Liver (tissue), 3 donors: ENCODE results near the gene SHC1.

ENCODE experiments used
- RAD21 ChIP-seq, 2 donors: IDR thresholded peaks; 2 replicates each; pipeline ENCODE4 v1.6.1; 2016; ENCODE audit warnings: antibody characterized with exemption in 2 of 2, mild to moderate bottlenecking in 2 of 2
- TF ChIP-seq, protein P1 (sequence below): fragments of 150-350 bp; IDR thresholded peaks from 2 replicates; pipeline ENCODE4 v1.5.1; 2017; ENCODE audit warnings: improper control_type of control experiment, low read depth, low read length; ENCODE audit not compliant: missing input control
- donor health status: healthy.
- donor health status: healthy.

DNA sequence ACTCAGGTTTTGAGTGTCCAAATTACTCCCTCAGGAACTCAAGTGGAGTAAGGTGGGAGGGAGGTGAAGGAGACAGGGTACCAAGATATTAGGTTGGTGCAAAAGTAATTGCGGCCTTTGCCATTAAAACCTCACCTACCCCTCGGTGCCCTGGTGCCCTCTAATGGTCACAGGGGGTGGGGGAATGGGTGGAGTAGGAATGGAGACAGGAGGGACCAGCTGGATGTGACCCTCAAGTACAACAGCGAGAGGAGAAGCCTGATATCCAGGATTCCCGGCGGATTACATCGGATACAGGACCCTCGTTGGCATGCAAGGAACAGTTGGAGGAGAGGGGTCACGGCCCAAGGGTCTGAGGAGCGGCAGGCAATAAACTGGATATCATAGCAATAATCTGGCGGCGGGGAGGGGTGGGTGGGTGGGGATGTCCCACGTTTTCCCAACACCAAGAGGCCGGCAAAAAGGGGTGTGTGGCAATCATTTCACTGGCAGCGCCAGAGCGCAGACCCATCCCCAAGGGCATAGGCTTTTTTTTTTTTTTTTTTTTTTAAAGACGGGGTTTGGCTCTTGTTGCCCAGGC is 27.7 kb upstream of the SHC1 start:
- TF ChIP-seq, protein P1, sequence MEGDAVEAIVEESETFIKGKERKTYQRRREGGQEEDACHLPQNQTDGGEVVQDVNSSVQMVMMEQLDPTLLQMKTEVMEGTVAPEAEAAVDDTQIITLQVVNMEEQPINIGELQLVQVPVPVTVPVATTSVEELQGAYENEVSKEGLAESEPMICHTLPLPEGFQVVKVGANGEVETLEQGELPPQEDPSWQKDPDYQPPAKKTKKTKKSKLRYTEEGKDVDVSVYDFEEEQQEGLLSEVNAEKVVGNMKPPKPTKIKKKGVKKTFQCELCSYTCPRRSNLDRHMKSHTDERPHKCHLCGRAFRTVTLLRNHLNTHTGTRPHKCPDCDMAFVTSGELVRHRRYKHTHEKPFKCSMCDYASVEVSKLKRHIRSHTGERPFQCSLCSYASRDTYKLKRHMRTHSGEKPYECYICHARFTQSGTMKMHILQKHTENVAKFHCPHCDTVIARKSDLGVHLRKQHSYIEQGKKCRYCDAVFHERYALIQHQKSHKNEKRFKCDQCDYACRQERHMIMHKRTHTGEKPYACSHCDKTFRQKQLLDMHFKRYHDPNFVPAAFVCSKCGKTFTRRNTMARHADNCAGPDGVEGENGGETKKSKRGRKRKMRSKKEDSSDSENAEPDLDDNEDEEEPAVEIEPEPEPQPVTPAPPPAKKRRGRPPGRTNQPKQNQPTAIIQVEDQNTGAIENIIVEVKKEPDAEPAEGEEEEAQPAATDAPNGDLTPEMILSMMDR: peak; percentile 25
- peak; percentile 58 to 72 for TF ChIP-seq RAD21 (IDR thresholded peaks at IDR 0.05)
